ENCODE measurements around the gene NID1.
A peak's percentile ranks its signal among the peaks of the same experiment; 100 is the strongest.

The NID1 gene, protein sequence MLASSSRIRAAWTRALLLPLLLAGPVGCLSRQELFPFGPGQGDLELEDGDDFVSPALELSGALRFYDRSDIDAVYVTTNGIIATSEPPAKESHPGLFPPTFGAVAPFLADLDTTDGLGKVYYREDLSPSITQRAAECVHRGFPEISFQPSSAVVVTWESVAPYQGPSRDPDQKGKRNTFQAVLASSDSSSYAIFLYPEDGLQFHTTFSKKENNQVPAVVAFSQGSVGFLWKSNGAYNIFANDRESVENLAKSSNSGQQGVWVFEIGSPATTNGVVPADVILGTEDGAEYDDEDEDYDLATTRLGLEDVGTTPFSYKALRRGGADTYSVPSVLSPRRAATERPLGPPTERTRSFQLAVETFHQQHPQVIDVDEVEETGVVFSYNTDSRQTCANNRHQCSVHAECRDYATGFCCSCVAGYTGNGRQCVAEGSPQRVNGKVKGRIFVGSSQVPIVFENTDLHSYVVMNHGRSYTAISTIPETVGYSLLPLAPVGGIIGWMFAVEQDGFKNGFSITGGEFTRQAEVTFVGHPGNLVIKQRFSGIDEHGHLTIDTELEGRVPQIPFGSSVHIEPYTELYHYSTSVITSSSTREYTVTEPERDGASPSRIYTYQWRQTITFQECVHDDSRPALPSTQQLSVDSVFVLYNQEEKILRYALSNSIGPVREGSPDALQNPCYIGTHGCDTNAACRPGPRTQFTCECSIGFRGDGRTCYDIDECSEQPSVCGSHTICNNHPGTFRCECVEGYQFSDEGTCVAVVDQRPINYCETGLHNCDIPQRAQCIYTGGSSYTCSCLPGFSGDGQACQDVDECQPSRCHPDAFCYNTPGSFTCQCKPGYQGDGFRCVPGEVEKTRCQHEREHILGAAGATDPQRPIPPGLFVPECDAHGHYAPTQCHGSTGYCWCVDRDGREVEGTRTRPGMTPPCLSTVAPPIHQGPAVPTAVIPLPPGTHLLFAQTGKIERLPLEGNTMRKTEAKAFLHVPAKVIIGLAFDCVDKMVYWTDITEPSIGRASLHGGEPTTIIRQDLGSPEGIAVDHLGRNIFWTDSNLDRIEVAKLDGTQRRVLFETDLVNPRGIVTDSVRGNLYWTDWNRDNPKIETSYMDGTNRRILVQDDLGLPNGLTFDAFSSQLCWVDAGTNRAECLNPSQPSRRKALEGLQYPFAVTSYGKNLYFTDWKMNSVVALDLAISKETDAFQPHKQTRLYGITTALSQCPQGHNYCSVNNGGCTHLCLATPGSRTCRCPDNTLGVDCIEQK

DNA sequence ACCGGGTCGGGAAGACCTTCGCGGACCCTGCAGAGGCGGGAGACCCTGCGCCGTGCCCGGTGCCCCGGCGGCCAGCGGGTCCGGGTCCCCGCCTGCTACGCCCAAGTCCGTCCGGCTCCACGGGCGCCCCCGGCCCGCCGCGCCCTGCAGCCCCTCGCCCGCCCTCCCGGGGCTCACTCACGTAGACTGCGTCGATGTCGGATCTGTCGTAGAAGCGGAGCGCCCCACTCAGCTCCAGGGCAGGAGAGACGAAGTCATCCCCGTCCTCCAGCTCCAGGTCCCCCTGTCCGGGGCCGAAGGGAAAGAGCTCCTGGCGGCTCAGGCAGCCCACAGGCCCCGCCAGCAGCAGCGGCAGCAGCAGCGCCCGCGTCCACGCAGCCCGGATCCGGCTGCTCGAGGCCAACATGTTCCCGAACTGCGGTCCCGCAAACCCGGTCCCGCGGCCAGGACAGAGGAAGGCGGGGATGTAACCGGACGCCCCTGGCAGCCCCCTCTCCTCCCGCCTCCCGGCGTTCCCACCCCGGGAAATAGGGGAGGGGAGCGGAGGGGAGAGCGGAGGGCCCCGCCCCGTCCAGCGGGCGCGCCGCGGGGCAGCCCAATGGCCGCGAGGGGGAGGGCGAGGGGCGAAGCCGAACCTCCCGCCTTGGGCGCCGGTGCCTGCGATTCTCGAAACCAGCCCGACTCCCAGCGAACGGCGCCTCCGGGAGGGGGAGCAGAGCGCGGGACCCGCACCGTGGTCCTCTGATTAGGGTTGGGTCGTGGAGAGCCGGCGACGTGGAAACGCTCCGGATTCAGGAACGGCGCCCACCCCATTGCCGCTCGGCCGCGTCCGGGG is at the start of gene NID1:
Gene NID1, minus strand, starts transcription at position 417 of the 835 bp plus-strand sequence. Its CDS starts 11 bp downstream, at position 406.
- Histone ChIP-seq H3K27me3 (ENCODE audit: control insufficient read depth in 1 of 2, insufficient read depth in 2 of 2, low read length in 2 of 2) (no peaks in the 10 kb centered on the region), H3K9me3 (ENCODE audit: low read length) (no peaks in the 10 kb centered on the region), H3K36me3 (ENCODE audit: insufficient read depth, low read length) (peaks cover 11% of the 10 kb centered on the region), H3K4me3 (ENCODE audit: low read depth in 1 of 2, low read length in 2 of 2) (peak within 1 kb of the TSS; percentile 92 to 95), H3K9ac (ENCODE audit: low read length) (peak within 1 kb of the TSS; percentile 94), H3K27ac (ENCODE audit: low read depth, low read length) (peak within 1 kb of the TSS; percentile 98), H3K4me1 (ENCODE audit: insufficient read depth, low read length) (peaks cover 40% of the 10 kb centered on the region)

DNA sequence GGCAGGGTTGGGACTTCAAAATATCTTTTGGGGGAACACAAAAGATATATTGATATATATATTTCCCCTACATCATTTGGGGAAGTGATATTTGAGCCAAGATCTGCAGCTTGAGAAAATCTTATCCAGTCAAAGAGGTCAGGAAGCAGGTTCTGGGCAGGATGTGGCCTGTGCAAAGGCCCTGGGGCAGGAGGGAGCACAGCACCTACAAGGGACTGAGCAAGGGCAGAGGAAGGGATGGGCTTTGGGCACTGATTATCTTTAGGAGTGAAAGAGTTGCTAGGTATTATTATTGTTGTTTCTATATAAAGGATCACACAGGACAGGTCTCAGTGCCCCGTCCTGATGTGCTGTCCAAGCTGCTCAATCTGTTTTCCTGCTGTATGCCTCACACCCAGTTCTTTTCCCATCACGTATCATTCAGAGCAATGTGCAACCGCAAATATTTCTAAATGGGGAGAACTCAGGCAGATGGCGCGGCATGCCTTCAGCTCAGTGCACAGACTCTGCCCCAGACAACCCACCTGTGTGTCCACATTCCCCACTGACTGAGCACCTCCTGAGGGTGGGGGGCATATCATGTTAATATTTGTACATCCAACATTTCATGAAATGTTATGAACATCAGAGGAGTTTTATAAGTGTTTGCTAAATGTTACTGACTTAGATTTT is 49.3 kb upstream of the NID1 start:
- Histone ChIP-seq H3K4me1 (ENCODE audit: insufficient read depth, low read length) (no peaks in the 10 kb centered on the region), H3K4me3 (ENCODE audit: low read depth in 1 of 2, low read length in 2 of 2) (no peak overlapping the region), H3K27me3 (ENCODE audit: control insufficient read depth in 1 of 2, insufficient read depth in 2 of 2, low read length in 2 of 2) (no peaks in the 10 kb centered on the region), H3K36me3 (ENCODE audit: insufficient read depth, low read length) (no peaks in the 10 kb centered on the region), H3K9me3 (ENCODE audit: low read length) (no peaks in the 10 kb centered on the region), H3K9ac (ENCODE audit: low read length) (no peak overlapping the region), H3K27ac (ENCODE audit: low read depth, low read length) (no peak overlapping the region)

DNA sequence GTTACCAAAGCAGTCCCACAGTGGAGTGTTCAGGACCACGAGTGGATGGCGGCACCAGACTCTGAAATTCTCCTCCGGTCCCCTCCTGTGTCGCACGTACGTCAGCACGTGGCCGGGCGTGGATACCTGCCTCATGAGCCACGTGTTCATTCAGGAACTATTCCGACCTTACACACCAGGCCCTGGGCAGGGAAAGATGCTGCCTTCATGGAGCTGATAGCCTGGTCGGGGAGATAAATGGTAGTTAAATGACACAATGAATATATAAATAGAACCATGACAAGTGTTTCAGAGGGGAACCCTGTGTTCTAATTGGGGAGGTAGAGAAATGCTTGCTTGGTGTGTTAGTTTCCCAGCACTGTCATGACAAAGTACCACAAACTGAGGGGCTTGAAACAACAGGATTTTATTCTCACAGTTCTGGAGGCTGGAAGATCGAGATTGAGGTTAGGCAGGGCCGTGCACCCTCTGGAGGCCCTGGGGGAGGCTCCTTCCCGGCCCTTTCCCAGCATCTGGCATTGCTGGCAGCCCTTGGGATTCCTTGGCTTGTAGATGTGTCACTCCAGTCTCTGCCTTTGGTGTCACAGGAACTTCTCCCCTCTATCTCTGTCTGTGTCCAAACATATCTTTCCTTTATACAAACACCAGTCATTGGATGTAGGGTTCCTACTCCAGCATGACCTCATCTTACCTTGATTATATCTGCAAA is 48.6 kb upstream of the NID1 start:
- H3K27me3 ChIP-seq (ENCODE audit: control insufficient read depth in 1 of 2, insufficient read depth in 2 of 2, low read length in 2 of 2) = no peaks in the 10 kb centered on the region
- H3K4me3 ChIP-seq (ENCODE audit: low read depth in 1 of 2, low read length in 2 of 2) = no peak overlapping the region

DNA sequence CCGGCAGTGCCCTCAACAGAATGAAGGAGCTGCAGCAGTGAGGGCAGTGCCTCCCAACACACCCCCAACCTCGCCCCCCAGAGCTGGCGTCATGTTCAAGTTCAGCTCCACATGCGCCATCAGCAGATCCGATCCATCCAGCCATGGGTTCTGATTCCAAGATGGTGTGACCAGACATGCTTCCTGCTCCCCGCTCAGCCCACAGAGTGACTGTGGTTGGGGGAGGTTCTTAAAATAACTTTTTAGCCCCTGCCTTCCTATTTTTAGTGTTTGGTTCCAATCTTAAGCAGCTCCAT is 47.4 kb upstream of the NID1 start:
- no peak overlapping the region for H3K27ac ChIP-seq (ENCODE audit: low read depth, low read length)
- no peaks in the 10 kb centered on the region for H3K27me3 ChIP-seq (ENCODE audit: control insufficient read depth in 1 of 2, insufficient read depth in 2 of 2, low read length in 2 of 2)
- no peaks in the 10 kb centered on the region for H3K9me3 ChIP-seq (ENCODE audit: low read length)
- no peak overlapping the region for H3K4me3 ChIP-seq (ENCODE audit: low read depth in 1 of 2, low read length in 2 of 2)
- no peaks in the 10 kb centered on the region for H3K4me1 ChIP-seq (ENCODE audit: insufficient read depth, low read length)
- H3K9ac ChIP-seq (ENCODE audit: low read length) = no peak overlapping the region
- no peaks in the 10 kb centered on the region for H3K36me3 ChIP-seq (ENCODE audit: insufficient read depth, low read length)

More for the DNA sequence above, 48.6 kb upstream of the NID1 start:
- no peak overlapping the region for H3K27ac ChIP-seq (ENCODE audit: low read depth, low read length)
- H3K36me3 ChIP-seq (ENCODE audit: insufficient read depth, low read length) = no peaks in the 10 kb centered on the region
- H3K9me3 ChIP-seq (ENCODE audit: low read length) = no peaks in the 10 kb centered on the region
- no peaks in the 10 kb centered on the region for H3K4me1 ChIP-seq (ENCODE audit: insufficient read depth, low read length)
- H3K9ac ChIP-seq (ENCODE audit: low read length) = no peak overlapping the region

DNA sequence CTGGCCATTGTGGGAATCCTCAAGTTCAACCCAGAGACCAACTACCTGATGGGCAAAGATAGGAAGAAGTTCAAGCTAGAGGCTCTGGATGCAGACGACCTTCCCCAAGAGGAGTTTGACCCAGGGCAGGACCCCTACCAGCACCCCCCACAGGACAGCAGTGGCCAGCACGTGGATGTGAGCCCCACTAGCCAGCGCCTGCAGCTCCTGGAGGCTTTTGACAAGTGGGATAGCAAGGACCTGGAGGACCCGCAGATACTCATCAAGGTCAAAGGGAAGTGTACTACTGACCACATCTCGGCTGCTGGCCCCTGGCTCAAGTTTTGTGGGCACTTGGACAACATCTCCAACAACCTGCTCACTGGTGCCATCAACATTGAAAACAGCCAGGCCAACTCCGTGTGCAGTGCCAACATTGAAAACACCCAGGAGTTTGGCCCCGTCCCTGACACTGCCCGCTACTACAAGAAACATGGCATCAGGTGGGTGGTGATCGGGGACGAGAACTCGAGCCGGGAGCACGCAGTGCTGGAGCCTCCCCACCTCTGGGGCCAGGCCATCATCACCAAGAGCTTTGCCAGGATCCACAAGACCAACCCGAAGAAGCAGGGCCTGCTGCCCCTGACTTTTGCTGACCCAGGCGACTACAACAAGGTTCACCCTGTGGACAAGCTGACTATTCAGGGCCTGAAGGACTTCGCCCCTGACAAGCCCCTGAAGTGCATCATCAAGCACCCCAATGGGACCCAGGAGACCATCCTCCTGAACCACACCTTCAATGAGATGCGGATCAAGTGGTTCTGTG is 46.8 kb upstream of the NID1 start:
- Histone ChIP-seq H3K4me3 (ENCODE audit: low read depth in 1 of 2, low read length in 2 of 2) (no peak overlapping the region), H3K27ac (ENCODE audit: low read depth, low read length) (no peak overlapping the region), H3K27me3 (ENCODE audit: control insufficient read depth in 1 of 2, insufficient read depth in 2 of 2, low read length in 2 of 2) (no peaks in the 10 kb centered on the region), H3K9ac (ENCODE audit: low read length) (no peak overlapping the region), H3K36me3 (ENCODE audit: insufficient read depth, low read length) (no peaks in the 10 kb centered on the region), H3K4me1 (ENCODE audit: insufficient read depth, low read length) (no peaks in the 10 kb centered on the region), H3K9me3 (ENCODE audit: low read length) (no peaks in the 10 kb centered on the region)

DNA sequence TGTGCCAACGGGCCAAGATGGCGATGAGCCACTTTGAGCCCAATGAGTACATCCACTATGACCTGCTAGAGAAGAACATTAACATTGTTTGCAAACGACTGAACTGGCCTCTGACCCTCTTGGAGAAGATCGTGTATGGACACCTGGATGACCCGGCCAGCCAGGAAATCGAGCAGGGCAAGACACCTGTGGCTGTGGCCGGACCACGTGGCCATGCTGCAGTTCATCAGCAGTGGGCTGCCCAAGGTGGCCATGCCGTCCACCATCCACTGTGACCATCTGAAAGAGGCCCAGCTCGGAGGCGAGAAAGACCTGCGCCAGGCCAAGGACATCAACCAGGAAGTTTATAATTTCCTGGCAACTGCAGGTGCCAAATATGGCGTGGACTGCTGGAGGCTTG is 45.2 kb upstream of the NID1 start:
- Histone ChIP-seq H3K4me3 (ENCODE audit: low read depth in 1 of 2, low read length in 2 of 2) (no peak overlapping the region), H3K9me3 (ENCODE audit: low read length) (no peaks in the 10 kb centered on the region)

DNA sequence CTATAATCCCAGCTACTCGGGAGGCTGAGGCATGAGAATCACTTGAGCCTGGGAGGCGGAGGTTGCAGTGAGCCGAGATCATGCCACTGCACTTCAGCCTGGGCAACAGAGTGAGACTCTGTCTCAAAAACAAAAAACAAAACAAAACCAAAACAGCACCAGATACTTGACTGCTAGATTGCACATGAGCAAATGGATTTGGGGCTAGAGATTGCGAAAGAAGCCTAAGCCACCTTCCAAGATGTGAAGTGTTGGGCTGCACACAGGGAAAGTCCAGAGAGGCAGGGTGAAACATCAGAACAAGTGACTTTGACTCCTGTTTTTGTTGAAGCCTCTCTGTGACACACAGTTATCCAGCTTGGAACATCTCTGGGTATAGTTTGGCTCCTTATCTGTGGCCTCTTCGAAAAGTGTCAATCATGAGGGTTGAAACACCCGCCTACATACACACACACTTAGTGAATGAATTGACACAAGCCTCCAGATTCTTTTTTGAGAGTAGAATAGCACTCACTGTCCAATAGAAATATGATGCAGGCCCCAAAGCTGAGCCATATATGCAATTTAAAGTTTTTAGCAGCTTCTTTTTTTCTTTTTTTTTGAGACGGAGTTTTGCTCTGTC is 43.2 kb upstream of the NID1 start:
- no peaks in the 10 kb centered on the region for H3K27me3 ChIP-seq (ENCODE audit: control insufficient read depth in 1 of 2, insufficient read depth in 2 of 2, low read length in 2 of 2)
- no peak overlapping the region for H3K4me3 ChIP-seq (ENCODE audit: low read depth in 1 of 2, low read length in 2 of 2)
- H3K9me3 ChIP-seq (ENCODE audit: low read length) = no peaks in the 10 kb centered on the region
- no peak overlapping the region for H3K9ac ChIP-seq (ENCODE audit: low read length)
- H3K36me3 ChIP-seq (ENCODE audit: insufficient read depth, low read length) = no peaks in the 10 kb centered on the region
- no peaks in the 10 kb centered on the region for H3K4me1 ChIP-seq (ENCODE audit: insufficient read depth, low read length)
- no peak overlapping the region for H3K27ac ChIP-seq (ENCODE audit: low read depth, low read length)

More for the DNA sequence above, 45.2 kb upstream of the NID1 start:
- H3K9ac ChIP-seq (ENCODE audit: low read length) = no peak overlapping the region
- H3K4me1 ChIP-seq (ENCODE audit: insufficient read depth, low read length) = no peaks in the 10 kb centered on the region
- H3K27me3 ChIP-seq (ENCODE audit: control insufficient read depth in 1 of 2, insufficient read depth in 2 of 2, low read length in 2 of 2) = no peaks in the 10 kb centered on the region
- H3K36me3 ChIP-seq (ENCODE audit: insufficient read depth, low read length) = no peaks in the 10 kb centered on the region
- no peak overlapping the region for H3K27ac ChIP-seq (ENCODE audit: low read depth, low read length)

DNA sequence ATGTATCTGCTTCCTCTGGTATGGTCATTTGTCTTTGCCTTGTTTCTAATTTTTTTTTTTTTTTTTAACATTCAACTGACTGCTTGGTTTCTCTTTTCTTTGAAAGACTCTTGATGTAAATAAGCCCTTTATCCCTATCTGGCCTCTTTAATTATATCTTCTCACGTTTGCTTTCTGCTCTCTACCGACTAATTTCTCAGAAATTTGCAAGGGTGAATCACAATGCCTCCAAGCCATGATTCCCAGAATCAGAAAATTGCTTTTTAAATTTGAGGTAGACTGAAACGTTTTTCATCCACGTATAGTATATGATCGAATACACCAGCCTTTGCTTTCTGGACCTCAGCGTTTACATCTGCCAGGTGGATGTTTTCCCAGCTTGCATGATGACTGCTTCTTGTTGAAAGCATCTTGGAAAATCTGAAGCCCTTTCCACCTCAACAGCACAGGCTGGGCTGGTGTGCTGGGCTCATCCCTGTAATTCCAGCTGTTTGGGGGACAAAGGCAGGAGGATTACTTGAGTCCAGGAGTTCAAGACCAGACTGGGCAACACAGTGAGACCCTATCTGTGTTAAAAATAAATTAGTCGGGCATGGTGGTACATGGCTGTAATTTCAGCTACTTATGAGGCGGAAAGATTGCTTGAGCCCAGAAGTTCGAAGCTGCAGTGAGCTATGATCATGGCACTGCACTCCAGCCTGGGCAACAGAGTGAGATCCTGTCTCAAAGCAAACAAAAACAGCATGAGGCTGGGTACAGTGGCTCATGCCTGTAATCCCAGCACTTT is 42.4 kb upstream of the NID1 start:
- H3K9ac ChIP-seq (ENCODE audit: low read length) = no peak overlapping the region
- no peak overlapping the region for H3K27ac ChIP-seq (ENCODE audit: low read depth, low read length)
- no peaks in the 10 kb centered on the region for H3K4me1 ChIP-seq (ENCODE audit: insufficient read depth, low read length)
- H3K4me3 ChIP-seq (ENCODE audit: low read depth in 1 of 2, low read length in 2 of 2) = no peak overlapping the region
- H3K27me3 ChIP-seq (ENCODE audit: control insufficient read depth in 1 of 2, insufficient read depth in 2 of 2, low read length in 2 of 2) = no peaks in the 10 kb centered on the region
- no peaks in the 10 kb centered on the region for H3K9me3 ChIP-seq (ENCODE audit: low read length)
- no peaks in the 10 kb centered on the region for H3K36me3 ChIP-seq (ENCODE audit: insufficient read depth, low read length)
